K562 (cell line): Measurements from ENCODE around the gene WDR18. TPM values are rescaled to one million over a fixed set of nuclear protein-coding genes. Genes with fewer than 3 reads are reported as not detected.

Source experiments
- ARID1B ChIP-seq: fragments of 450-650 bp; IDR thresholded peaks from 2 replicates; pipeline ENCODE4 v1.6.1; 2016; ENCODE audit warnings: antibody characterized with exemption, mild to moderate bottlenecking, inconsistent platforms
- BCL6 ChIP-seq: fragments of 250-450 bp; sonication (Bioruptor Pico); IDR thresholded peaks from 2 replicates; pipeline ENCODE4 v1.4.0; 2020
- BMI1 ChIP-seq: fragments of 150-350 bp; IDR thresholded peaks from 2 replicates; pipeline ENCODE4 v1.6.1; 2014; ENCODE audit warnings: low read length
- CHD1 ChIP-seq: fragments of 200-600 bp; sonication (generic); IDR thresholded peaks from one replicate; pipeline ENCODE4 v1.6.1; 2012; ENCODE audit warnings: mild to moderate bottlenecking, moderate library complexity, low read length, inconsistent platforms
- KDM5B ChIP-seq: fragments of 200-600 bp; sonication (generic); IDR thresholded peaks from 2 replicates; pipeline ENCODE4 v1.6.1; 2012; ENCODE audit warnings: low read depth, mild to moderate bottlenecking, moderate library complexity, low read length, control low read depth, inconsistent platforms; ENCODE audit not compliant: insufficient replicate concordance
- PRPF4 ChIP-seq: fragments of 200-400 bp; formaldehyde crosslinking; IDR thresholded peaks from one replicate; pipeline ENCODE4 v1.6.1; 2017; ENCODE audit warnings: low read length, low read depth, mild to moderate bottlenecking; ENCODE audit not compliant: insufficient read depth, poor library complexity, severe bottlenecking
- SAP30 ChIP-seq: fragments of 200-600 bp; sonication (generic); IDR thresholded peaks from 2 replicates; pipeline ENCODE4 v1.6.1; 2012; ENCODE audit warnings: borderline replicate concordance, low read depth, mild to moderate bottlenecking, moderate library complexity, low read length, control low read depth, inconsistent platforms; ENCODE audit not compliant: insufficient read depth, poor library complexity, severe bottlenecking
- SIN3B ChIP-seq: fragments of 450-650 bp; IDR thresholded peaks from 2 replicates; pipeline ENCODE4 v1.6.1; 2017; ENCODE audit warnings: low read depth, mild to moderate bottlenecking, moderate library complexity
- SMARCB1 ChIP-seq: IDR thresholded peaks from 2 replicates; pipeline ENCODE4 v1.6.1; 2011; ENCODE audit warnings: improper control_type of control experiment, low read depth; ENCODE audit not compliant: insufficient read length
- SRSF9 ChIP-seq: fragments of 200-400 bp; formaldehyde crosslinking; IDR thresholded peaks from 2 replicates; pipeline ENCODE4 v1.6.1; 2017; ENCODE audit warnings: low read depth, low read length, borderline replicate concordance
- TOE1 ChIP-seq, 2 experiments: fragments of 450-650 bp in 1 of 2; sonication (generic) in 1 of 2; formaldehyde crosslinking in 1 of 2; IDR thresholded peaks; 2 replicates each; pipeline versions ENCODE4 v1.7.1 to v1.8.0; 2016 to 2022; ENCODE audit warnings: borderline replicate concordance in 2 of 2, mild to moderate bottlenecking in 2 of 2, antibody characterized with exemption in 1 of 2, inconsistent platforms in 1 of 2, low read depth in 1 of 2, missing genetic modification reagents in 1 of 2, moderate library complexity in 1 of 2
- YBX1 ChIP-seq: fragments of 450-650 bp; IDR thresholded peaks from 2 replicates; pipeline ENCODE4 v1.7.1; 2016; ENCODE audit warnings: mild to moderate bottlenecking
- ZBTB17 ChIP-seq: fragments of 450-650 bp; formaldehyde crosslinking; IDR thresholded peaks from 2 replicates; pipeline ENCODE4 v1.4.0; 2020; ENCODE audit warnings: mild to moderate bottlenecking
- ZNF133 ChIP-seq: fragments of 250-450 bp; sonication (Bioruptor Pico); IDR thresholded peaks from 2 replicates; pipeline ENCODE4 v1.4.0; 2020; ENCODE audit warnings: mild to moderate bottlenecking
- ZSCAN32 ChIP-seq: fragments of 450-650 bp; formaldehyde crosslinking; IDR thresholded peaks from 2 replicates; pipeline ENCODE4 v1.4.0; 2020; ENCODE audit warnings: mild to moderate bottlenecking, moderate library complexity
- polyA plus RNA-seq, 8 experiments: library from polyadenylated mRNA; depleted of rRNA in 4 of 8; stranded (reverse) in 5 of 8; unstranded in 3 of 8; fragments of >200 nt; fragmentation: Nextera tagmentation in 2 of 8; fragmentation: Illumina TruSeq in 1 of 8; extraction: Ambion mirVana in 2 of 8; extraction: Trizol in 1 of 8; gene quantifications; 2 replicates each; pipeline versions ENCODE4 v1.2.1 to v1.2.3, GENCODE V29; 2011 to 2014; ENCODE audit warnings: inconsistent platforms in 1 of 8, missing spikeins in 1 of 8
- total RNA-seq, 7 experiments: library from RNA; depleted of rRNA in 6 of 7; stranded (reverse); fragments of >200 nt in 6 of 7; fragmentation: Illumina TruSeq in 2 of 7; extraction: Trizol in 2 of 7; gene quantifications; 2 replicates each; pipeline versions ENCODE4 v1.2.1 to v1.2.3, GENCODE V29; 2011 to 2021; ENCODE audit warnings: low replicate concordance in 1 of 7
- TF ChIP-seq, protein P1 (sequence below): sonication (generic); formaldehyde crosslinking; IDR thresholded peaks from 2 replicates; pipeline ENCODE4 v1.8.1; 2023; ENCODE audit warnings: mild to moderate bottlenecking, missing genetic modification reagents
- TF ChIP-seq, protein P2 (sequence below): sonication (generic); formaldehyde crosslinking; IDR thresholded peaks from 2 replicates; pipeline ENCODE4 v1.8.0; 2023; ENCODE audit warnings: mild to moderate bottlenecking, missing genetic modification reagents
- TF ChIP-seq, protein P3 (sequence below): fragments of 450-650 bp; conservative IDR thresholded peaks from 2 replicates; pipeline ENCODE4 v1.6.1; 2016; ENCODE audit warnings: missing genetic modification characterization, low read depth, mild to moderate bottlenecking, control low read depth, missing compliant biosample characterization
- TF ChIP-seq, protein P4 (sequence below): sonication (generic); formaldehyde crosslinking; IDR thresholded peaks from 2 replicates; pipeline ENCODE4 v1.8.0; 2022; ENCODE audit warnings: mild to moderate bottlenecking, missing genetic modification reagents, borderline replicate concordance

WDR18 gene
- total and polyA plus RNA-seq, 9 of the 15 experiments (the other 6 are each of a cell fraction or from before 2014, with no cell fraction given), result 0.65 to 181 (median 30.1) TPM

DNA sequence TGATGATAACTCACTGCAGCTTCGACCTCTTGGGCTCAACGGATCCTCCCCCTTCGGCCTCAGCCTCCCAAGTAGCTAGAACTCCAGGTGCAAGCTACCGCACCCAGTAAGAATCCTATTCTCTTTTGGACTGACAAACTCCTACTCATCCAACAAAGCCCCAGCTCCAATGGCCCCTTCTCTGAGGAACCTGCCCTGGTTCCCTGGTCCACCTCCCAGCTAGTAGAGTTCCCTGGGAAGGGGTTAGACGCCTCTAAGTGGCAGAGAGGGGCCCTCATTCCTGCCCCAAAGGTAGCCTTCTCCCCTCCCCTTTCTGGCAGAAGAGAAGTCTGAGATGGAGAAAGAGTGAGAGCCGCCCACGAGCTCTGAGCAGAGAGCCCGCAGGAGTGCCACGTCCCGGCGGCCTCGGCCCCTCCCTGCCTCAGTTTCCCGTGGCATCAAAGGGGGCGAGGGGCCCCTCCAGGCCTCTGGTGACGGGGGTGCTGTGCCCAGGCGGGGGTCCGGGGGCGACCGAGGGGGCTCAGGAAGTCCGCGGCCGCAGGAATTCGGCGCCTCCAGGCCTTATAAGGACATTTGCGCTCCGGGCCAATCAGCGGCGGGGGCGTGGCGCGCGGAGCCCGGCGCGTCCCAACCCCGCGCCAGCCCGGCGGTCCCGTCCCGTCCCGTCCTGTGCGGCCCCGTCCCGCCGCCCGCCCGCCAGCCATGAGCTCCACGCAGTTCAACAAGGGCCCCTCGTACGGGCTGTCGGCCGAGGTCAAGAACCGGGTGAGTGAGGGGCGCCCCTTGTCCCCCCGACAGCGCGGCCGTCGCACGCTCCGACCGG, 42.0 kb downstream of the WDR18 start, which contains the start of gene CNN2 (continued):
- TF ChIP-seq YBX1, result no peak
- no peak for TF ChIP-seq SRSF9
- TF ChIP-seq, protein P1, sequence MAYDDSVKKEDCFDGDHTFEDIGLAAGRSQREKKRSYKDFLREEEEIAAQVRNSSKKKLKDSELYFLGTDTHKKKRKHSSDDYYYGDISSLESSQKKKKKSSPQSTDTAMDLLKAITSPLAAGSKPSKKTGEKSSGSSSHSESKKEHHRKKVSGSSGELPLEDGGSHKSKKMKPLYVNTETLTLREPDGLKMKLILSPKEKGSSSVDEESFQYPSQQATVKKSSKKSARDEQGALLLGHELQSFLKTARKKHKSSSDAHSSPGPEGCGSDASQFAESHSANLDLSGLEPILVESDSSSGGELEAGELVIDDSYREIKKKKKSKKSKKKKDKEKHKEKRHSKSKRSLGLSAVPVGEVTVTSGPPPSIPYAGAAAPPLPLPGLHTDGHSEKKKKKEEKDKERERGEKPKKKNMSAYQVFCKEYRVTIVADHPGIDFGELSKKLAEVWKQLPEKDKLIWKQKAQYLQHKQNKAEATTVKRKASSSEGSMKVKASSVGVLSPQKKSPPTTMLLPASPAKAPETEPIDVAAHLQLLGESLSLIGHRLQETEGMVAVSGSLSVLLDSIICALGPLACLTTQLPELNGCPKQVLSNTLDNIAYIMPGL (CRISPR knock-in tag), result no peak
- TF ChIP-seq ZBTB17 (CRISPR knock-in tag), result no peak
- TF ChIP-seq SMARCB1, result no peak
- no peak for TF ChIP-seq BMI1
- no peak for TF ChIP-seq CHD1
- no peak for TF ChIP-seq TOE1 (IDR thresholded peaks at IDR 0.05; ENCODE audit: borderline replicate concordance)
- TF ChIP-seq TOE1 (CRISPR knock-in tag; IDR thresholded peaks at IDR 0.05; ENCODE audit: borderline replicate concordance, low read depth), result no peak
- TF ChIP-seq, protein P2, sequence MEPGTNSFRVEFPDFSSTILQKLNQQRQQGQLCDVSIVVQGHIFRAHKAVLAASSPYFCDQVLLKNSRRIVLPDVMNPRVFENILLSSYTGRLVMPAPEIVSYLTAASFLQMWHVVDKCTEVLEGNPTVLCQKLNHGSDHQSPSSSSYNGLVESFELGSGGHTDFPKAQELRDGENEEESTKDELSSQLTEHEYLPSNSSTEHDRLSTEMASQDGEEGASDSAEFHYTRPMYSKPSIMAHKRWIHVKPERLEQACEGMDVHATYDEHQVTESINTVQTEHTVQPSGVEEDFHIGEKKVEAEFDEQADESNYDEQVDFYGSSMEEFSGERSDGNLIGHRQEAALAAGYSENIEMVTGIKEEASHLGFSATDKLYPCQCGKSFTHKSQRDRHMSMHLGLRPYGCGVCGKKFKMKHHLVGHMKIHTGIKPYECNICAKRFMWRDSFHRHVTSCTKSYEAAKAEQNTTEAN (CRISPR knock-in tag), result no peak
- TF ChIP-seq, protein P3, sequence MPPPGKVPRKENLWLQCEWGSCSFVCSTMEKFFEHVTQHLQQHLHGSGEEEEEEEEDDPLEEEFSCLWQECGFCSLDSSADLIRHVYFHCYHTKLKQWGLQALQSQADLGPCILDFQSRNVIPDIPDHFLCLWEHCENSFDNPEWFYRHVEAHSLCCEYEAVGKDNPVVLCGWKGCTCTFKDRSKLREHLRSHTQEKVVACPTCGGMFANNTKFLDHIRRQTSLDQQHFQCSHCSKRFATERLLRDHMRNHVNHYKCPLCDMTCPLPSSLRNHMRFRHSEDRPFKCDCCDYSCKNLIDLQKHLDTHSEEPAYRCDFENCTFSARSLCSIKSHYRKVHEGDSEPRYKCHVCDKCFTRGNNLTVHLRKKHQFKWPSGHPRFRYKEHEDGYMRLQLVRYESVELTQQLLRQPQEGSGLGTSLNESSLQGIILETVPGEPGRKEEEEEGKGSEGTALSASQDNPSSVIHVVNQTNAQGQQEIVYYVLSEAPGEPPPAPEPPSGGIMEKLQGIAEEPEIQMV (tag), result no peak
- TF ChIP-seq, protein P4, sequence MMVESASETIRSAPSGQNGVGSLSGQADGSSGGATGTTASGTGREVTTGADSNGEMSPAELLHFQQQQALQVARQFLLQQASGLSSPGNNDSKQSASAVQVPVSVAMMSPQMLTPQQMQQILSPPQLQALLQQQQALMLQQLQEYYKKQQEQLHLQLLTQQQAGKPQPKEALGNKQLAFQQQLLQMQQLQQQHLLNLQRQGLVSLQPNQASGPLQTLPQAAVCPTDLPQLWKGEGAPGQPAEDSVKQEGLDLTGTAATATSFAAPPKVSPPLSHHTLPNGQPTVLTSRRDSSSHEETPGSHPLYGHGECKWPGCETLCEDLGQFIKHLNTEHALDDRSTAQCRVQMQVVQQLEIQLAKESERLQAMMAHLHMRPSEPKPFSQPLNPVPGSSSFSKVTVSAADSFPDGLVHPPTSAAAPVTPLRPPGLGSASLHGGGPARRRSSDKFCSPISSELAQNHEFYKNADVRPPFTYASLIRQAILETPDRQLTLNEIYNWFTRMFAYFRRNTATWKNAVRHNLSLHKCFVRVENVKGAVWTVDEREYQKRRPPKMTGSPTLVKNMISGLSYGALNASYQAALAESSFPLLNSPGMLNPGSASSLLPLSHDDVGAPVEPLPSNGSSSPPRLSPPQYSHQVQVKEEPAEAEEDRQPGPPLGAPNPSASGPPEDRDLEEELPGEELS, result no peak
- no peak for TF ChIP-seq BCL6
- no peak; the same call in 1 of the 2 replicates for TF ChIP-seq SIN3B
- TF ChIP-seq ARID1B, result no peak
- TF ChIP-seq KDM5B, result peak; percentile 70
- no peak for TF ChIP-seq ZNF133 (CRISPR knock-in tag)
- TF ChIP-seq SAP30, result no peak
- no peak for TF ChIP-seq PRPF4
- TF ChIP-seq ZSCAN32 (CRISPR knock-in tag), result no peak
